ENCODE measurements around the gene ABHD12. TPM values are rescaled to one million over a fixed set of nuclear protein-coding genes. Genes with fewer than 3 reads are reported as not detected.
A peak's percentile ranks its signal among the peaks of the same experiment; 100 is the strongest.
"Not testable (repeated sequence)": the region's sequence is repeated elsewhere in the genome, so short reads cannot be mapped to it uniquely, and the experiment has no call there.

ABHD12 gene
- total RNA-seq, 2 donors from 2014 or later, result 33.1 to 47.3 TPM

DNA sequence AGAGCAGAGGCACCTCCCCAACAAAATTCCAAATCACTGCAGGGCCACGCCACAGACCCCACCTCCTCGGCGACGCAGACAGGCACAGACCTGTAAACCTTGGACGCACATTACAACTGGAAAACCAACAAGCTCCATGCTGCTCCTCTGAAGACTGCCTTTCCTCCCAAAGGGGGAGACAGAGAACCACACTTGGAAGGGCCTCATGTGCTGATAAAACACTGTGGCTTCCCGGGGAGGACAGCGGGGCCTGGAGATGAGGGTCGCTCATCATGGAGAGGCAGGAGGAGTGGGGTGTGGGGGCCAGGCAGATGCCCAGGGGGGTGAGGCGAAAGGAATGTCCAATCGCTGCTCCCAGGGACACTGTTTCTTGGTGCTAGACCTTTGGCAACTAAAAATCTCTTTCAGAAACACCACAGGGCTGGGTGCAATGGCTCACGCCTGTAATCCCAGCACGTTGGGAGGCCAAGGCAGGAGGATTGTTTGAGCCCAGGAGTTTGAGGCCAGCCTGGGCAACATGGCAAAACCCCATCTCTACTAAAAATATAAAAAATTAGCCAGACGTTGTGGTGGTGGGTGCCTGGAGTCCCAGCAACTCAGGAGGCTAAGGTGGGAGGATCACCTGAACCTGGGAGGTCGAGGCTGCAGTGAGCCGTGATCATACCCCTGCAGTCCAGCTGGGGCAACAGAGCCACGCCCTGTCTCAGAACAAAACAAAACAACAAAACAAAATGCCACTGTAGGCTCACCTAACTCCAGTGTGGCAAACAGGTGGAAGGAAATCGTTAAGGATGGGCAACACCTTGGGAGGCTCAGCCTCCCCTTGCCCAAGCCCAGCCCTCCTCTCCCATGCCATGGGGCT lies 53.8 kb downstream of the ABHD12 start:
- Mint-ChIP-seq H3K27ac (no peak overlapping the region), H3K9me3 (no peaks in the 10 kb centered on the region), H3K36me3 (peaks cover 4% of the 10 kb centered on the region), H3K27me3 (no peaks in the 10 kb centered on the region), H3K4me1 (ENCODE audit: low read depth in 2 of 2) (peaks cover 7 to 9% of the 10 kb centered on the region in 2 donors), H3K4me3 (no peak overlapping the region)
- DNase-seq (ENCODE audit: low spot score), result no peak
- ATAC-seq, result no peak

DNA sequence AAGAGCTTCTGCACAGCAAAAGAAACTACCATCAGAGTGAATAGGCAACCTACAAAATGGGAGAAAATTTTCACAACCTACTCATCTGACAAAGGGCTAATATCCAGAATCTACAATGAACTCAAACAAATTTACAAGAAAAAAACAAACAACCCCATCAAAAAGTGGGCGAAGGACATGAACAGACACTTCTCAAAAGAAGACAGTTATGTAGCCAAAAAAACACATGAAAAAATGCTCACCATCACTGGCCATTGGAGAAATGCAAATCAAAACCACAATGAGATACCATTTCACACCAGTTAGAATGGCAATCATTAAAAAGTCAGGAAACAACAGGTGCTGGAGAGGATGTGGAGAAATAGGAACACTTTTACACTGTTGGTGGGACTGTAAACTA lies 55.7 kb downstream of the ABHD12 start:
- H3K27me3 Mint-ChIP-seq; H3K4me1 Mint-ChIP-seq (ENCODE audit: low read depth in 2 of 2); ATAC-seq; DNase-seq (ENCODE audit: low spot score); H3K27ac Mint-ChIP-seq; H3K36me3 Mint-ChIP-seq; H3K9me3 Mint-ChIP-seq; H3K4me3 Mint-ChIP-seq: not testable (repeated sequence)

DNA sequence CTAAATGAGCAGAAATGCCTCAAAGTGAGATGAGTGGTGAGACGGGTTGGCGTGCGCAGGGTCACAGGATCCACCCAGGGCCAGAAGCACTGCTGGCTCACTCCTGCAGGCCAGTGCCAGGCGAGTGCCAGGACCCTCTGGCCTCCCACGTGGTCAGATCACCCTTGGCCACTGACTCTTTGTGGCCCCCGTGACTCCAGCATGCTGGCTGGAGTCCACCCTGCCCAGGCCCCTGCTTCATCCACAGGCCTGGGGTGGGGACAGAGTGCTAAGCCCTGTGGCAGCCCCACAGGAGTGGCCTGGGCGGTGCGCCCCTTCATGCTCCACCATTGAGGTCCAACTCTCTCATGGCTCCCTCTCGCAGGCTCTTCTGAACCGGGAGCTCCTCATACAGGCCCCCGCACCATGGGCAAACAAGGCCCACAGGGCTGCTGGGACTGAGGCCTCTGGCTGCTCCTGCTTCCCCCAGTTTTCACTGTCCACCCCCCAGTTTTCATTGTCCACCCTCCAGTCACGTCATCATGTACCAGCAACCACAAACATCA lies 61.6 kb downstream of the ABHD12 start:
- DNase-seq (ENCODE audit: low spot score), result no peak
- H3K27ac Mint-ChIP-seq, result no peak overlapping the region
- H3K36me3 Mint-ChIP-seq, result peaks cover 4% of the 10 kb centered on the region
- H3K9me3 Mint-ChIP-seq, result no peaks in the 10 kb centered on the region
- H3K27me3 Mint-ChIP-seq, result no peaks in the 10 kb centered on the region
- no peak overlapping the region for H3K4me3 Mint-ChIP-seq
- peak in 1 of 2 donors; percentile 20 for ATAC-seq
- peaks cover 6 to 16% of the 10 kb centered on the region in 2 donors for H3K4me1 Mint-ChIP-seq (ENCODE audit: low read depth in 2 of 2)

DNA sequence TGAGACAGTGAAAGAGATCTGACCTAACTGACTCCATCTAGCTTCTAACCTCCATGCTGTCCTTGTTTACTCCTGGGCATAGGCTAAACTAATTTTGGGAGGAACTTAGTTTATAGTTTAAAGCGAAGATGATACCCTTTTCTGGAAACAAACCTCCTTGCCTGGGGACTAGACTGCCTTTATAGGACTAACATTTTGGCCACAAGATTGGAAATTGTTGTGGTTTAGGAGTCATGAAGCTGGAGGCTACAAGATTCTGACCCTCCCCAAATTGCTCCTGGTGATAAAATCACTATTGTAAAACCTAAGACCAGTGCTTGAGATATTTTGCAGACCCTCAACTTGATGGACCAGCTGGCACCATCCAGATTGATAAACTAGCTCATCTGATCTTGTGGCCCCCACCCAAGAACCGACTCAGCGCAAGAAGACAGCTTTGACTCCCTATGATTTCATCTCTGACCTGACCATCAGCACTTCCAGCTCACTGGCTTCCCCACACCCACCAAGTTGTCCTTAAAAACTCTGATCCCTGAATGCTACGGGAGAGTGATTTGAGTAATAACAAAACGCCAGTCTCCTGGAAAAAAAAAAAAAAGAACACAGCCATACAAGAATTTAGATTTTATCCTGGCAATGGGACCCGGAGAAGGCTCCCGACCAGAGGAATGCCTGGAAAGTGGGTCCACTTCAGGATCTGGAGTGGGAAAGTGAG lies 63.0 kb downstream of the ABHD12 start:
- no peak for ATAC-seq
- H3K9me3 Mint-ChIP-seq, result no peaks in the 10 kb centered on the region
- no peak overlapping the region for H3K4me3 Mint-ChIP-seq
- no peak for DNase-seq (ENCODE audit: low spot score)
- H3K27ac Mint-ChIP-seq, result no peak overlapping the region
- H3K4me1 Mint-ChIP-seq (ENCODE audit: low read depth in 2 of 2), result peaks cover 15 to 27% of the 10 kb centered on the region in 2 donors
- H3K27me3 Mint-ChIP-seq, result no peaks in the 10 kb centered on the region
- H3K36me3 Mint-ChIP-seq, result no peaks in the 10 kb centered on the region

DNA sequence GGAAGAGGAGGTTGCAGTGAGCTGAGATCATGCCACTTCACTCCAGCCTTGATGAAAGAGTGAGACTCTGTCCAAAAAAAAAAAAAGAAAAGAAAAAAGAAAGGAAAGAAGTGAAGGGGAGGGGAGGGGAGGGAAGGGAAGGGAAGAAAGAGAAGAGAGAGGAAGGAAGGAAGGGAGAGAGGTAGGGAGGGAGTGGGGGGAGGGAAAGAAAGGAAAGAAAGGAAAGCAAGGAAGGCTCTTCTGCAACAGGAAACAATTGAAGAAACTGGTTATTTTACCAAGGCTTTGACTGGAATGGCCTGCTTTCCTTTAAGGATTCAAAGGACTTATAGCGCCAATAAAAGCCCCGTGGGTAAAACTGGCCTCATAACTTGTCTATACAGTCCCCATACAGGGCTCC lies 64.6 kb downstream of the ABHD12 start:
- ATAC-seq (no peak), DNase-seq (ENCODE audit: low spot score) (no peak)
- peak overlapping the region in 1 of 2 donors; percentile 14 for H3K27ac Mint-ChIP-seq
- H3K4me1 Mint-ChIP-seq (ENCODE audit: low read depth in 2 of 2), result peaks cover 26 to 35% of the 10 kb centered on the region in 2 donors
- H3K4me3 Mint-ChIP-seq, result no peak overlapping the region
- H3K27me3 Mint-ChIP-seq, result no peaks in the 10 kb centered on the region
- H3K36me3 Mint-ChIP-seq, result no peaks in the 10 kb centered on the region
- H3K9me3 Mint-ChIP-seq, result no peaks in the 10 kb centered on the region

DNA sequence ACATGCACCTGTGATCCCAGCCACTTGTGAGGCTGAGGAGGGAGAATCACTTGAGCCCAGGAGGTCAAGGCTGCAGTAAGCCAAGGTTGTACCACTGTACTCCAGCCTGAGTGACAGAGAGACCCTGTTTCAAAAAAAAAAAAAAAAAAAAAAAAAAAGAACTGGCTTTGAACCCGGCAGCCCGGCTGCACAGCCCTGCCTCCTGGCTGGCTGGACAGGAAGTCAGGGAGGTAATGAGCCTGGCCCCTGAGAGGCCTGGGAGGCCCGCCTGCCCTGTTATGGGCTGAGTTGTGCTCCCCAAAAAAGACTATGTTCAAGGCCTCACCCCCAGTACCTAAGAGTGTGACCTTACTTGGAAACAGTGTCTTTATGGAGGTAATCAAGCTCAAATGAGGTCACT lies 65.6 kb downstream of the ABHD12 start:
- no peak for ATAC-seq
- Mint-ChIP-seq H3K27me3 (no peaks in the 10 kb centered on the region), H3K36me3 (no peaks in the 10 kb centered on the region), H3K9me3 (no peaks in the 10 kb centered on the region), H3K4me3 (no peak overlapping the region), H3K4me1 (ENCODE audit: low read depth in 2 of 2) (peaks cover 28 to 34% of the 10 kb centered on the region in 2 donors), H3K27ac (peak overlapping the region in 1 of 2 donors; percentile 14)
- no peak for DNase-seq (ENCODE audit: low spot score)

DNA sequence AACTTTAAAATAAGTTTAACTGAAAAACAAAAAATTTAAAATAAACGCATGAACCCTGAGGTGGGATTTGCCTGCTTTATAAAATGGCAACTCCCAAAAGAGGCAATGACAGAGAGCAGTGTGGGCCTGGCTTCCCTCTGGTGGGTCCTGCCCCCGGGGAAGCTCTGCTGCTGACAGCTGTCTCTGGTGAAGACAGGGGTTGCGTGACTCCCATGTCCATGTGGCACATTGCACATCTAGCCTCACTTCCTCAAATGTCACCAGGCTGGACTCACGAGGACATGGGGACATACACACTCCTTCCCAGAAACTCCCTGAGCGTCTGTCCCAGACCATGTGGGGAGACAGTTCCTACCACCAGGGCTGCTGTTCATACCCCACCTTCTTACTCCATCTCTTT lies 66.2 kb downstream of the ABHD12 start:
- ATAC-seq, result no peak
- Mint-ChIP-seq H3K9me3 (no peaks in the 10 kb centered on the region), H3K4me3 (no peak overlapping the region), H3K27me3 (no peaks in the 10 kb centered on the region), H3K27ac (no peak overlapping the region), H3K36me3 (no peaks in the 10 kb centered on the region), H3K4me1 (ENCODE audit: low read depth in 2 of 2) (peaks cover 22 to 35% of the 10 kb centered on the region in 2 donors)
- no peak for DNase-seq (ENCODE audit: low spot score)

DNA sequence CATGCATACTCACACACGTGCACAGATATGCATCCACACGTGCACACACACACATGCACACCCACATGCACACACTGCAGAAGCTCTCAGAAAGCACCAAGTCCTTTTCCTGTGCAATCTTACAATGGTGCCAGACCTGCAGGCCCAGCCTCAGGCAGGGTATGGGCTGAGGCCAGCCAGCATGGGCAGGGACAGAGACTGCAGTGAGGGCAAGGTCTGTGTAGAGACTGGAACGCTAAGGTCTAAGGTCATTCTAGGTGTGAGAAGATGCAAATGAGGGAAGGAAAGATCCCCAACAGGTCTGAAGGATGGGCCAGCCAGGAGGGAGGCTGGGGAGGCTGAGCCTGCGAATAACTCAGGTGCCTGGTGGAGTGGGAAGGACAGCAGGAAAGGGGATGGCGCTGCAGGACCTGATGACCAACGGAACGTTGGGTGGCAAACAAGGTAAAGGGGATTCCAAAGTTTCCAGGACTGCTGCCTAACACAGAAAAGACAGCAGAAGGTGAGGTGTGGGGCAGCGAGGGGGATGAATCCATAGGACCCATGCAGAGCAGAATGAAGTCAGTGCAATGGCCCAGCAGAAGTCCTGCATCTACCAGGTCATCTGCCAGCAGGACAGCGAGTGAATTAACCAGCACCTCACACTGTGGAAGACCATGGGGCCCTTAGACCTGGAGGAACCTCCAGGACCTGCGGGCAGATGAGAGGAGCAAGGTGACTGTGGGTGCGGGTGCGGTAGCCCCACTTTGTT lies 67.0 kb downstream of the ABHD12 start:
- ATAC-seq (no peak), DNase-seq (ENCODE audit: low spot score) (no peak)
- Mint-ChIP-seq H3K27me3 (no peaks in the 10 kb centered on the region), H3K9me3 (no peaks in the 10 kb centered on the region), H3K27ac (peak overlapping the region in 1 of 2 donors; percentile 51), H3K36me3 (no peaks in the 10 kb centered on the region), H3K4me3 (no peak overlapping the region), H3K4me1 (ENCODE audit: low read depth in 2 of 2) (peaks cover 22 to 32% of the 10 kb centered on the region in 2 donors)

DNA sequence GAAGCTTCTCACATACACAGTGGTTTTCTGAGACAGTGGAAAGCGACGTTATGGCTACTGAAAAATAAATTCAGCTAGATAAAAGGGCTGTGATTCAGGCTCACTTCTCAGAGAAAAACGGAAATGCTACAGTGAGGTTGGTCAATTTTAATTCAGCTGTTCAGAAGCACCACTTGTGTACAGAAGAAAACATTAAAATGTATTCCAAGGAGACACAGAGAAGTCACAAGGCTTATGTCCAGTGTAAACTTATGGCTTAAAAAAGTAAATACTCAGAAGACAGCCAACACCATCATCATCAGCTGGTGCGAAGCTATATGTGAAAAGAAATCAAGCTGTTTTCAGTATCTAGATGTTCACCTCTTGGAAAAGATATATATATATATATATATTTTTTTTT lies 68.6 kb downstream of the ABHD12 start:
- H3K36me3 Mint-ChIP-seq, result no peaks in the 10 kb centered on the region
- DNase-seq (ENCODE audit: low spot score) (no peak), ATAC-seq (no peak)
- H3K27ac Mint-ChIP-seq, result peak overlapping the region; percentile 74 to 81
- H3K4me1 Mint-ChIP-seq (ENCODE audit: low read depth in 2 of 2), result peaks cover 22 to 36% of the 10 kb centered on the region in 2 donors
- peak overlapping the region; percentile 73 for H3K4me3 Mint-ChIP-seq
- no peaks in the 10 kb centered on the region for H3K27me3 Mint-ChIP-seq
- no peaks in the 10 kb centered on the region for H3K9me3 Mint-ChIP-seq

DNA sequence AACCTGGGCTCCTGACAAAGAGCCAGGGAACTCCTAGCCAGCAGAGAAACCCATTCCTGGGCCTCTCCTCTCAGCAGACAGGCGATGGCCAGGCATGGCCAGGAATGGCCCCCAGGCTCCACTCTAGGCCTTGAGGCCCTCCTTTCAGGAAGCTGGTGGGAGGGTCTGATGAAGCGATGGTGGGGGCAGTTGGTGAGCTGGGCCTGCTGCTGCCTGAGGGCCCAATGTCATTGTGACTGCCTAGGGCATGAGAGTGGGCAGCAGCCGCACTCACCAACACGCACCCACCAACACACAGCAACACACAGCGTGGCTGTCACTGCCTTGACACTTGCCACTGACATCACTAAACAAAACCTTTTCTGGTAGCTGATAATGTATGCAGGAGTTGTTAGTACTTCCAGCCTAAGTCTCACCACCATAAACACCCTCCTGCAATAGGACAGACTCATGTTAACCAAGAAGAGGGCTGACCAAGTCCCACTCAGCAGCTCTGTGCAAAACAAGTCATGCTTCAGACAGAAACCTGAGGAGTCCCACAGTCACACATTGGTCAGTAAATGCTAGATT lies 69.3 kb downstream of the ABHD12 start:
- DNase-seq (ENCODE audit: low spot score) (peak; percentile 74), ATAC-seq (peak; percentile 94 to 95)
- Mint-ChIP-seq H3K36me3 (no peaks in the 10 kb centered on the region), H3K4me3 (peak overlapping the region; percentile 73), H3K4me1 (ENCODE audit: low read depth in 2 of 2) (peaks cover 22 to 36% of the 10 kb centered on the region in 2 donors), H3K9me3 (no peaks in the 10 kb centered on the region), H3K27me3 (no peaks in the 10 kb centered on the region), H3K27ac (peak overlapping the region; percentile 74 to 81)

DNA sequence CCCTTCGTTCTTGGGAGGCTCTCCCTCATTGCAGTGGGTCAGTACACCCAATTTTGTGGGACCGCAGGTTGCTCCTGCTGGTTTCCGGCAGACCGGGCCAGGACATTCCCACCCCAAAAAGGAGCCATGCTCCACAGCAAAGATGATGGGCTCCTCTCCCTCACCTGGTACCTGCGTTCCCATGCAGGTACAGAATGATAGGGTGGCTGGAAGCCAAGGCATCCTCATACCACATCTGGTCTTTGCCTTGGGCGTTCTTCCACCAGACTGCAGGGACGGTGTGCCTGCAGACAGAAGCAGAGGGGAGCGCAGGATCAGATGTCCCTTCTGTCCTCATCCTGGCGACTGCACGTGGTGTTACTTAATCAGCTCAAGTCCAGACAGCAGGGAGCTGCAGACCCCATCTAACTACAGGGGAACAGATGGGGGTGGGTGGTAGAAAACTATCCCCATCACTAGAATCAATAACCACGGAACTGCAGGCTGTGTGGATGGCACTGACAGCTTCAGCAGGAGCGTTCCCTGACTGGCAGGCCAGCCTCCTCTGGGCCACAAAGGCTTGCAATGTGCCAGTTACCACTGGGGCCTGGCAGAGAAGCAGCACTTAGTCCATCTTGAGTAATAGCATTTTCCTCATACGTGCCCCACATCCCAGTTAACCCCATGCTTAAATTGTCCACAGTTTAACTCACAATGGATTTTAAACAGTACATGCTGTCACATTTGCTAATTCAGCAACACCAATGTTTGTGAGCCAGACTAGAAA lies 70.4 kb downstream of the ABHD12 start:
- H3K4me3 Mint-ChIP-seq, result no peak overlapping the region
- peak overlapping the region in 1 of 2 donors; percentile 74 for H3K27ac Mint-ChIP-seq
- no peak for DNase-seq (ENCODE audit: low spot score)

DNA sequence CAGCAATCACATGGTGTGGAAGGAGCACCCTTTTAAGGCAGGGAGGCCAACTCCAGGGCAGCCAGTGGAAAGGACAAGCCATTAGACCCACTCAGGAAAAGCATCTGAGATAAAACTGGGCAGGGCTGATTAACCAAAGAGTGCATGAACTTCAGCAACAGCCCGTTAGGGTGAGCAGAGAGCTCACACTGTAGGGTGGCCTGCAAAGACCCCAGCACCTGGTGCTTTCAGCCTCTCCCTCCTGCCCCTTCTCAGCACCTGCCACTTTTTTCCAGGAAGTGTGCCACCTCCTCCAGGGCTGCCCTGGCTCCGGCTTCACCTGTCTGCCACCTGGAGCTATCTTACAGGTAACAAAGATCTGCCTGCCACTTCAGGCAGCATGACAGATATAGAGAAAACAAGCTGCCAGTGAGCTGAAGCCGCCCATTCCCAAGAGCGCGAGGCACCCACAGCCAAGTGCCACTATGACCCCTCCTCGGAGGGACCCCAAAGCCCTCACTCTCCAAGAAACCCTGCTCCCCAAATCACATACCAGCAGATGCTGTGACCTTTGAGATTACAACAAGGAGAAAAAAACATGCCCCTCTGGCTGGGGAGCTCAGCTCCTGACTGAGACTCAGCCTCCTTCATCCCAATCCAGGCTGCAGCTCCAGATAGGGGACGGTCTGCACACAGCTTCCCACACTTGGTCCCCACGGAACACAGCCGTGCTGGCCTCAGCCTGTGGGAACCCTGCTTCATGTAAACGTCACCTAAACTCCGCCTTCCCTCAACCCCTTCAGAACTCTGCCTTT lies 71.2 kb downstream of the ABHD12 start:
- peaks cover 34 to 39% of the 10 kb centered on the region in 2 donors for H3K4me1 Mint-ChIP-seq (ENCODE audit: low read depth in 2 of 2)
- ATAC-seq (no peak), DNase-seq (ENCODE audit: low spot score) (no peak)
- H3K36me3 Mint-ChIP-seq, result no peaks in the 10 kb centered on the region
- H3K27ac Mint-ChIP-seq, result peak overlapping the region in 1 of 2 donors; percentile 46
- no peaks in the 10 kb centered on the region for H3K9me3 Mint-ChIP-seq
- no peaks in the 10 kb centered on the region for H3K27me3 Mint-ChIP-seq
- H3K4me3 Mint-ChIP-seq, result no peak overlapping the region

More for the DNA sequence above, 70.4 kb downstream of the ABHD12 start:
- Mint-ChIP-seq H3K27me3 (no peaks in the 10 kb centered on the region), H3K4me1 (ENCODE audit: low read depth in 2 of 2) (peaks cover 29 to 36% of the 10 kb centered on the region in 2 donors), H3K9me3 (no peaks in the 10 kb centered on the region), H3K36me3 (no peaks in the 10 kb centered on the region)
- no peak for ATAC-seq
